ENCODE results near the gene AGMO. TPM values are rescaled to one million over a fixed set of nuclear protein-coding genes. Genes with fewer than 3 reads are reported as not detected.

The AGMO gene
- total RNA-seq, 1 donor, result 0.18 TPM

- no peak for DNase-seq (ENCODE audit: low read depth)
- no peak overlapping the region for H3K4me3 ChIP-seq (ENCODE audit: low read depth, low read length)
- TF ChIP-seq, protein P1, sequence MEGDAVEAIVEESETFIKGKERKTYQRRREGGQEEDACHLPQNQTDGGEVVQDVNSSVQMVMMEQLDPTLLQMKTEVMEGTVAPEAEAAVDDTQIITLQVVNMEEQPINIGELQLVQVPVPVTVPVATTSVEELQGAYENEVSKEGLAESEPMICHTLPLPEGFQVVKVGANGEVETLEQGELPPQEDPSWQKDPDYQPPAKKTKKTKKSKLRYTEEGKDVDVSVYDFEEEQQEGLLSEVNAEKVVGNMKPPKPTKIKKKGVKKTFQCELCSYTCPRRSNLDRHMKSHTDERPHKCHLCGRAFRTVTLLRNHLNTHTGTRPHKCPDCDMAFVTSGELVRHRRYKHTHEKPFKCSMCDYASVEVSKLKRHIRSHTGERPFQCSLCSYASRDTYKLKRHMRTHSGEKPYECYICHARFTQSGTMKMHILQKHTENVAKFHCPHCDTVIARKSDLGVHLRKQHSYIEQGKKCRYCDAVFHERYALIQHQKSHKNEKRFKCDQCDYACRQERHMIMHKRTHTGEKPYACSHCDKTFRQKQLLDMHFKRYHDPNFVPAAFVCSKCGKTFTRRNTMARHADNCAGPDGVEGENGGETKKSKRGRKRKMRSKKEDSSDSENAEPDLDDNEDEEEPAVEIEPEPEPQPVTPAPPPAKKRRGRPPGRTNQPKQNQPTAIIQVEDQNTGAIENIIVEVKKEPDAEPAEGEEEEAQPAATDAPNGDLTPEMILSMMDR (IDR thresholded peaks at IDR 0.05; ENCODE audit: insufficient read depth, low read length), result no peak
Measured at GRCh38 chr7:15507708-15508107, 54.1 kb downstream of the AGMO start.

DNA sequence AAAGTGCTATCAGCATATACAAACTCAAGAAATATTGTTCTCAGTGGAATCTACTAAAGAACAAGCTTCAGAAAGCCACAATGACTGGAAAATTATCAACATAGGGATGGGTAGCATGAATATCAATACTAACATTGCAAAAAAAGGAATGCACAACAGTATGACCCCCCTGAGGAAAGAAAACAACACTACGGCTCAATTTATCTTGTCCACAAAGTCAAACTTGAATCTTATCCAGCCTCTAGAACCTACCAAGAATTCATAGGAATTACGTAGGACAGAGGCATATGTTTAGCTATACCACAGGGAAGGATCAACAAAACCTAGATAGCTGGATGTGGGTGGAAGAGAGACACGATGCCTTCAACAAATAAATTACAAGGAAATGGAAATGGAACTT is 54.6 kb downstream of the AGMO start:
- TF ChIP-seq, protein P1 (IDR thresholded peaks at IDR 0.05; ENCODE audit: insufficient read depth, low read length), result no peak
- H3K4me3 ChIP-seq (ENCODE audit: low read depth, low read length), result no peak overlapping the region
- no peak for DNase-seq (ENCODE audit: low read depth)

GRCh38 chr7:15505761-15506160 is 56.1 kb downstream of the AGMO start:
- no peak for DNase-seq (ENCODE audit: low read depth)
- H3K4me3 ChIP-seq (ENCODE audit: low read depth, low read length), result no peak overlapping the region
- TF ChIP-seq, protein P1 (IDR thresholded peaks at IDR 0.05; ENCODE audit: insufficient read depth, low read length), result no peak

DNA sequence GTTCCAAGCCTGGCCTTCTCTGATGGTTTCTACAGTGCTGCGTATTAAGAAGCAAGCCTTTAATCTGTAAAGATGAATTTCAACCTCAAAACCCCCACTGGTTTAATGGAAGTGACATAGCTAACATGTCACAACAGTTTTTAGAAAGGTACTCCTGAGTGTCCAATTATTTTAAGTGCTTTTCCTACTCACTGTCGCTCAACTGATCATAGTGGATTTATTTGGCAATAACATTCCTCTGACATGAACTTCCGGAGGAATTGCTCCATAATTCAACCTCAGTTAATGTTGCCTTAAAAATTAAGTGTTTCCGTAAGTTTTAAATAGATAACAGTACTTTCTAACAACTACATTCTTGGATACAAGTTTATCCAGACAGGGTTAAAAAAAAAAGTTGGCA is 57.5 kb downstream of the AGMO start:
- no peak for DNase-seq (ENCODE audit: low read depth)
- H3K4me3 ChIP-seq (ENCODE audit: low read depth, low read length), result no peak overlapping the region
- TF ChIP-seq, protein P1 (IDR thresholded peaks at IDR 0.05; ENCODE audit: insufficient read depth, low read length), result no peak

DNA sequence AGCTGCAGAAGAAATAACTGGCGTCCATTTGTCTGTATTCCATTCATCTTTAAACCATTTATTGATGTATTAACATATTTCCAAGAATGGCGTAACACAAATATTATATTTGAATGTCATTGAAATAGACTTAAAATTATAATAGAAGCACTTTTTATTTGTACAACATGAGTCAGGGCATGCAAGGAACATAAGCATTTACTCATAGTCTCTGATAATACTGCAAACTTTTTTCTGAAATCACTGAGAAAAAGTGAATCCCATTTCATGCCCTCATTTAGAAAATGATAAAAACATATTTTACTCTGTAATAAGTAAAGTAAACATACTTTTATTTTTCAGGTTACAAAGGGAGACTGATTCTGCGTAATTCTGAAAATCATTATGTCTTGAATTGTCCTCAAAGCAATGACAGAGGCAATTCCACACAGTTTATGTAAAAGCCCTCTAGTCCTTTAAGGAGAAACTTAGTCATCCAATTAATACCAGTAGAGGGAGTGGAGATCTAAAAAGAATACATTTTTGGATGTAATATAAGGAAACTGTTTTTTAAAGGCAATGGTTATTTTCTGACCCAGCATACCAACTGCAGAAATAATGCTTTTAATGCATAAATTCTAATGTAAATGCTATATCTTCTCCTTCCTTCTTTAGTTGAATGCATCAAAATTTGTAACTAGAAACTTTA is 58.1 kb downstream of the AGMO start:
- TF ChIP-seq, protein P1 (IDR thresholded peaks at IDR 0.05; ENCODE audit: insufficient read depth, low read length), result peak; percentile 30
- peak; percentile 51 for DNase-seq (ENCODE audit: low read depth)
- H3K4me3 ChIP-seq (ENCODE audit: low read depth, low read length), result no peak overlapping the region

GRCh38 chr7:15498465-15498864 is 63.4 kb downstream of the AGMO start:
- DNase-seq (ENCODE audit: low read depth), result no peak
- H3K4me3 ChIP-seq (ENCODE audit: low read depth, low read length), result no peak overlapping the region

More at GRCh38 chr7:15498465-15498864, 63.4 kb downstream of the AGMO start:
- TF ChIP-seq, protein P1 (IDR thresholded peaks at IDR 0.05; ENCODE audit: insufficient read depth, low read length), result no peak

Measured in fibroblast of the aortic adventitia (primary cell).